Colon (tissue), 2 donors: ENCODE data around the gene PAEP.
"Not testable (repeated sequence)": the region's sequence is repeated elsewhere in the genome, so short reads cannot be mapped to it uniquely, and the experiment has no call there.

Source experiments
- FAIRE-seq: peaks from 2 replicates; lab custom pipeline; 2012; peaks lifted over from hg19 to GRCh38; lab: Jason Lieb, UNC
- donor health status: control.
- donor health status: control.

Gene PAEP

DNA sequence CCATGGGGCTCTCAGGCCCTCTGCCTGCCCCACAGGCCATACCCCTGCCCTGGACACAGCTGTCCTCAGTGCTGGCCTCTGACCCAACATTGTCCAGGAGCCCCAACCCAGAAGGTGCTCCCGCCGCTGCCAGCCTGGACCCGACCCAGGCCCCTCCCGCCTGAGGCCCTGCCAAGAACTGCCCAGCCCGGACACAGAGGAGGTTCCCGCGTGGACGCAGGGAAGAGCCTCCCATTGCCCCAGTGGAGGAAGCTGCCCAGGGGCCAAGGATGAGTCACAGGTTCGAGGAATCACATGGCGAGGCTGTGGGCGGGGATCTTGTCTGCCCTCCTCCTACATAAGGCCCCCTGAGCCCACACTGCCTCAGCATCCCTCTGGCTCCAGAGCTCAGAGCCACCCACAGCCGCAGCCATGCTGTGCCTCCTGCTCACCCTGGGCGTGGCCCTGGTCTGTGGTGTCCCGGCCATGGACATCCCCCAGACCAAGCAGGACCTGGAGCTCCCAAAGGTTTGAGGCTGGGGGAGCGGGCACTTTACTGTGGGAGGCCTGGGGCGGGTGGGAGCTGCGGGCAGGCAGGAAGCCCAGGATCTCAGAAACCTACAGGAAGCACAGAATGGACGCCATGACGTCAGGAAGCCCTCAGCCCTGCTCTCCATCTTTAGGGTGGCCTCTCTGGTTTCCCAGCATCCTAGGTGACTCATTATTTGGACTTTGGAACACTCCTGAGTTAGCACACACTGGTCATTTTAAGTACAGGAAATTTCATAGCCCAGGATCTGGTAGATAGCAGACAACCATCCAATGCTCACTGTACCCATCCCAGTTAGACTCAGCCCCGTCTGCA lies at the start of gene PAEP:
TSS of gene PAEP (plus strand) at position 366 of the 844 bp plus-strand sequence.
- no peak for FAIRE-seq

DNA sequence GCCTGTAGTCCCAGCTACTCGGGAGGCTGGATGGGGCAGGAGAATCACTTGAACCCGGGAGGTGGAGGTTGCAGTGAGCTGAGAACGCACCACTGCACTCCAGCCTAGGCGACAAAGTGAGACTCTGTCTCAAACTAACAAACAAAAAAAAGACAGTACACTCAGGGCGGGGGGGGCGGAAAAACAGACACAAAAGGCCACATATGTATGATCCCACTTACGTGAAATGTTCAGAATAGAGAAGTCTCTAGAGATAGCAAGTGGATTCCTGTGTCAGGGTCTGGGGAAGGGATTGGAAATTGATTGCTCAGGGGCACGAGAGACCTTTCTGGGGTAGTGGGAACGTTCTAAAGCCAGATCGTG lies 49.3 kb upstream of the PAEP start:
- no peak for FAIRE-seq

DNA sequence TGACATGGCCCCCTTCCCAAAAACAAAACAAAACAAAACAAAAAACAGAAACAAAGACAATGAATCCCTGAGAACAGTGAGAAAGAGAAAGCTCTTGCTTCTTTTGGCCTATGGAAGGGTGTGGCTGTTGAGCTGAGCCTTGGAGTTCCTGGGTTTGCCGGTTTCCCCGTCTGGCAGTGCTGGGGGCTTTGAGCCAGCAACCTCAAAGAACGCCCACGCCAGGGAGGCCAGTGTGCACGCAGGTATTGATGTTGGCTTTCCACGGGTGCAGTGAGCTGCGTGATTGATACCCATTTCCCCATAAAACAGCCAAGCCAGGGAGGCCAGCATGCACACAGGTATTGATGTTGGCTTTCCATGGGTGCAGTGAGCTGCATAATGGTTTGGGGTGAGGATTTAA lies 48.7 kb upstream of the PAEP start:
- FAIRE-seq: no peak

DNA sequence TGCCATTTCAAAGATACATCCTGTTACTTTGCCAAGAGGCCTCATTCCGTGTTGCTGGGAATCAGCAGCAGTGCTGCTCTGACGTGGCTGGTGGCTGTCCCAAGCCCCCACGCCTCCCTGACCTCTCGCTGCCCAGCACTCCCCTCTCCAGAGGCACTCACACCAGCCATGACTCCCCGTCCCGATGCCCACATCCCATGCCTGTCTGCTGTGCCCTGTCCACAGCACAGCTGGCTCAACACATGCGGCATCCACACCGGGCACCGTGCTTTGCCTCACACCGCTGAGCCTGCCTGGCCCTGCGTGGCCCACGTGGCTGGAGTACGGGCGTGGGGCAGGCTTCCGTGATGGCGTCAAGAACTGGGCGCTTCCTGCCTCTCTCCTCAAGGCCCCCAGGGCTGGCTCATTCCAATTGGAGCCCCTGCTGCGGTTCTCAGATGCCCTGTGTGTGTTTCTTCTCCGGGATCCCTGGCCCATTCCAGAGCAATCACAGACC lies 48.2 kb upstream of the PAEP start:
- no peak for FAIRE-seq

DNA sequence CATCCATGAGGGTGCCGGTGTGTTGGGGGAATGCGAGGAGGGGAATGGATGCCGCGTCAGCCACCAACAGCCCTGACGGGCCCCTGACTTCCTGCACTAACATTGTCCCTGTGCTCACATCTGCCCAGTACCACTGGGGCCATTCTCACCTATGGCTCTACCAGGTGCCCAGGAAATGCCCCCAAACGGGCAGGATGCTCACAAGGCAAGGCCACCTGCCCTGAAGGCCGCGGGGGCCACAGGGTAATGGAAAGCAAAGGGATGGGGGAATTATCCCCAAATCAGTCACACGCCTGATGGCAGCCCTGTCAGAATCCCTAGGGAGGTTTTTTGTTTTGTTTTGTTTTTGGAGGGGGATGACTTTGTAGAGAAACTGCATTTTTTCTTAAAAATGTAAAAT lies 47.6 kb upstream of the PAEP start:
- FAIRE-seq: not testable (repeated sequence)

DNA sequence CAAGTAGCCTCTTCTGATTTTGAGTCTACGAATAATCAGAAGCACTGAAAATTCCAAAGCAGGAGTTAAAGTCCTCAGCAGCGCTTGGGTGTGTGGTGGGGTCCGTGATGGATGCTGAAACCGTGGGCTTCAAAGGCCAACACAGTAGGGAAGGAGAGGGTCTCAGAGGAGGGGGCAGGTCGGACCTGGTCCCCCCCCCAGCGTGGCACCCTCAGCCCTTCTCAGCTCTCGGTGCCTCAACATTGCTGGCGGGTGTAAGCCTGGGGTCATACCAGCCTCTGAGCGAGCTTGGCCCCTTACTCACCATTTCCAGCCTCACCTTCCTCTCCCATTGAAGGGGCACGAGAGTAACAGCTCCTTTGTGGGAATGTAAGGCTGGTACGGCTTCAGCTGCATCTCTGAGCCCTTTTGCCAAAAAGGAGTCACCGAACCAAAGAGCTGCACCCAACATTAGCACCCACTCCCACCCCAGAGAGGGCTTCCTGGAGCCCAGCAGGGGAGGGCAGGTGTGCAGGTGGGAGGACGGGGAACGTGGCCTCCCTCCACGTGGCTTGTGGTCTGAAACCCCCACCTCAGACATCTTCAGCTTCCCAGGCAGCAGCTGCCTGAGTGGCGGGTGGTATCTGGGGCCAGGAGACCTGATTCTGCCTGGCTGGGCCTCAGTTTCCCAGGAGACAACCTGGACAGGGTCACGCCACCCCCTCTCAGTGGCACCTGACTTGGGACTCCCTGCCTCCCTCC lies 47.0 kb upstream of the PAEP start:
- no peak for FAIRE-seq

DNA sequence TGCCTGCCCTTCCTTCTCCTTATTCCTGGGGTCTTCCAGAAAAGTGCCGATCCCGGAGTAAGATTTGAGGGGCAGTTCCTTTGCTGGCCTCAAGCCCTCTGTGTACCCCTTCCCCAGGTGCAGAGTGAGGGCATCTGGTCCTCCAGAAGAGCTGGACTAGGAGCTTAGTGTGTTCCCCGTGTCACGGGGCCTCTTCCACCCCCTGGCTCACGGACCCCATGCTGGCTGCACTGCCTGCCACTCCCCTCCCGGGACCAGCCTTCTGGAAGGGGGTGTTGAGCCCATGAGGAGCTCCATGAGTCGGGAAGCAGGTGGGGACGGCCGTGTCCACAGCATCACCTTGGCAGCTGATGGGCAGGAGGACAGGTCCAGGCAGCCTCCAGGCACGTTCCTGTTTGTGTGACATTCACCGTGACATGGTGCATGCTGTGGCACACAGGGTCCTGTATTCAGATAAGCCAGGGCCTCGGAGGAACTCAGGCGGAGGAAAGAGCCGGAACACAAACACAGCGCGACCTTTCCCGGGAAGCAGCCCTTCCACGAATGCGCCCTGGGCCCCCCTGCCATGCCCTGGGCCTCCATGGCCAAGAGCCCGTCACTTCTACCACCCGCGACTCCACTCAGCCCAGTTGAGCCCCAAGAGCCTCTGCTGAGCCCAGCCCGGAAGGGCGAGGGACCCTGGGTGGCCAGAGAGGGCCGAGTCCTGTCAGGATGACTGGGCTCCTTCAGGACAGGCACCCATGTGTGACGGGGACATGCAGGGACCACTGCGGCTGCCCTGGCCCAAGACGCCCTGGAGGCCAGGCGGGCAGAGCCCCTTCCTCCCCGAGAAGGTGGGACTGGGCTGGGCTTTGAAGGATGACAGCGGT lies 46.2 kb upstream of the PAEP start:
- FAIRE-seq: no peak

DNA sequence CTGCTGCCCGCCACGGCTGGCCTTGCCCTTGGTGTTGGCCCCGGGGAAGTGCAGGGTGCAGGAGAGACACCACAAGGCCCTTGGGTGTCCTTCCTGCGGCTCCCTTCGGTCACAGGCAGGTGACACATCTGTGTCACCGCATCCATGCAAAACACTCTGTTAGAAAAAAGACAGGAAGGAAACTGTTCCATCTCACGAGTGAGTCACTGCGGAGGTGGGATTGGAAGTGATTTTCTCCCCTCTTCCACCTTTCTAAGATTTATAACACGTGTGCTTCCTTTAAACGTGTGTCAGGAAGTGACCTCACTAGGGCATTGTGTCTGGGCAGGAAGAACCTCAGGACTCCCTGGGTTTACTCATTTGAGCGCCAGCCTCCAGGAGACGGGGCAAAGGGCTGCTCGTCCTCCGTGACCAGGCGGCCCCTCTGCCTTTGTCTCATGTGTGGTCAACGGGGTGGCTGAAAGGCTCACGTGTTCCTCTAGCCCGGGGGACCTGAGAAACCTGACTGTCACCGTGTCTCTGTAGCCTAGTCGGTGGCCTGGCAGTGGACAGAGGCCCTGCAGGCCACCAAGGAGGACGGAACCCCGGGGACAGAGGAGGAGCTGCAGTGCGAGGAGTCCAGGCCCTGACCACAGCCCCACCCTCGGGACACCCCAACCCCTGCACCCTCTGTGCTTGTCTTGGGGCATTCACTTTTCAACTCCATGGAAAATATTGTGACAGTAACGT lies 45.3 kb upstream of the PAEP start:
- no peak for FAIRE-seq

DNA sequence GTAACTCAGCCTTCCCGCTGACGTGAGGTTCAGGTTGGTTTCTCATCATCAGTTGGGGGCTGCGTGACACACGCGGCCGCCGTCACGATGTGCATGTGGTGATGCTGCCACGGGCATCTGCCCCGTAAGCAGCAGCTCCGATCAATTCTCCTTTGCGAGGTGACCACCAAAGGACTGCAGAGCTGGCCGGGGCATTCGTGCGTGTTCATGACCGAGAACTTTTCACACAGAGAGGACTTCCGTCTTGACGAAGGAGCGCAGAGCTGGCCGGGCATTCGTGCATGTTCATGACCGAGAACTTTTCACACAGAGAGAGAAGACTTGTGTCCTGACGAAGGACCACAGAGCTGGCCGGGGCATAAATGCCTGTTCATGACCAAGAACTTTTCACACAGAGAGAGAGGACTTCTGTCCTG lies 44.1 kb upstream of the PAEP start:
- FAIRE-seq: no peak

DNA sequence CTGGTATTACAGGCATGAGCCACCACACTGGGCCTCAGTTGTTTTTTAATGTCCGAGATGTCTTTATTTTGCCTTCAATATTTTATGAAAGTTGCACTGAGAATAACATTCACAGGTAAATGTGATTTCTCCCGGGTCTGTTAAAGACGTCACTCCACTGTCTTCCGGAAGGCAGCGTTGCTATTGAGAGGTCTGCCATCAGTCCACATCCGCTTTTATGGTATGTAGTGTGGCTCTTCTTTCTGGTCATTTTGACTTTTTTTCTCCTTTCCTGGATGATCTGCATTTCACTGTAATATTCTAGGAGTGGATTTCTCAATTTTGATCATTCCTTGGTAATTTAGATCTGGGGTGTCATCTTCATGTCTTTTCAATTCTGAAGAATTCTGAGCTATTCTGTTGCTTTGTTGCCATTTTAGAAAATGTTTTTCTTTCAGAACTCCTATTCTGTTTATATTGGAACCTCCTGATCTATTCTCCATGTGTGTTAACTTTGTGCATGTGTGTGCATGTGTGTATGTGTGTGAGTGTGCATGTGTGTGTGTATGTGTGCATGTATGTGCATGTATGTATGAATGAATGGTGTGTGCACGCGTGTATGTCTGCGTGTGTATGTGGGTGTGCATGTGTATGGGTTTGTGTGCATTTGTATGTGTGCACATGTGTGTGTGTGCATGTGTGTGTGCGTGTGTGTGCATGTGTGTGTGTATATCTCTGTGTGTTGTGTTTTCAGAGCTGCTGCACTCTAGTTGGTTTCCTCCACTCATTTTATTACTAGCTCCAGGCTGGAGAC lies 42.2 kb upstream of the PAEP start:
- FAIRE-seq: no peak

DNA sequence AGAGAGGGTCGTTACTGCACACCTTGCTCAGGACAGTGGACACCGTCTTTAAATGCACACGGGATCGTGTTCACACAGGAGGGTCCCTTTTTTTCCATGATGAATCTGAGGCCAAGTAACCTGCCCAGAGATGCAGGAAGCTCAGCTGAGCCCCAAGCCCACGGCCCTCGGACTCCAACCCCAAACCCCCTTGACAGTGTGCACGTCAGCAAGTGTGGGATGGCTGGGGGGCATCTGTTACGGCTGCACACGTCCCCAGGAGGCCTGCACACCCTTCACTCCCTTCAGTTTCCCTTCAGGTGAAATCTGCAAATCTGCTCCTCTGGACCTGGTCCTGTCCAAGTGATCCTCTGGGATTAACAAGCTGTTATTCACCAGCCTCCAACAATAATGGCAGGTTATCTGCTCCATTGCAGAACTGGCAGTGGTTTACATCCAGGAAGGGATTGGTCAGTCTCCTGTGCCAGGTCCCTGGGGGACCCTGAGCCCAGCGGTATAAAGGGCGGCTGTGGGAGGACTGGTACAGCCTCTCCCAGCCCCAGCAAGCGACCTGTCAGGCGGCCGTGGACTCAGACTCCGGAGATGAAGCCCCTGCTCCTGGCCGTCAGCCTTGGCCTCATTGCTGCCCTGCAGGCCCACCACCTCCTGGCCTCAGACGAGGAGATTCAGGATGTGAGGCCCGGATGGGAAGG lies 40.5 kb upstream of the PAEP start, which contains the start of gene LCN1:
TSS of gene LCN1 (plus strand) at position 525 of the 692 bp plus-strand sequence. CDS start at position 583, 58 bp downstream.
- no peak for FAIRE-seq

DNA sequence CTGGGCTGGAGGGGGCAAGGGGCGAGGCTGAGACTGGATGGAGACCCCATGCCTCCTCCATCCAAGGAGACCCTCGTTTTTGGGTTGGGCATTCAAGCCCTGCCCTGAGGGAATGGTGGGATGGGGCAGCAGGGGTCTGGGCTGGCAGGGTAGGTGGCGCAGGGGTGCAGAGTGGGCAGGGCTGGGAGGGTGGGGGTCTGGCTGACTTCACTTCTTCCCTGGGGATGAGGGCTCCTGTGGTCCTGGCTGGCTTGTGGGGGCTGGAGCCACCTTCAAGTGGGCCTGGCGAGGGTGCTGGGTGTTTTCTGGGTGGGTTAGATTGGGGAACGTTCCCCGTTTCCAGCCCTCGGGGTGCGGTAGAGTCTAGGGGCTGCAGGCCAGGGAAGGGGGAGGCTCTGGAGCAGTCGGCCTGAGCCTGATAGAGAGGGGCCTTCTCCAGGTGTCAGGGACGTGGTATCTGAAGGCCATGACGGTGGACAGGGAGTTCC lies 39.9 kb upstream of the PAEP start:
- no peak for FAIRE-seq

DNA sequence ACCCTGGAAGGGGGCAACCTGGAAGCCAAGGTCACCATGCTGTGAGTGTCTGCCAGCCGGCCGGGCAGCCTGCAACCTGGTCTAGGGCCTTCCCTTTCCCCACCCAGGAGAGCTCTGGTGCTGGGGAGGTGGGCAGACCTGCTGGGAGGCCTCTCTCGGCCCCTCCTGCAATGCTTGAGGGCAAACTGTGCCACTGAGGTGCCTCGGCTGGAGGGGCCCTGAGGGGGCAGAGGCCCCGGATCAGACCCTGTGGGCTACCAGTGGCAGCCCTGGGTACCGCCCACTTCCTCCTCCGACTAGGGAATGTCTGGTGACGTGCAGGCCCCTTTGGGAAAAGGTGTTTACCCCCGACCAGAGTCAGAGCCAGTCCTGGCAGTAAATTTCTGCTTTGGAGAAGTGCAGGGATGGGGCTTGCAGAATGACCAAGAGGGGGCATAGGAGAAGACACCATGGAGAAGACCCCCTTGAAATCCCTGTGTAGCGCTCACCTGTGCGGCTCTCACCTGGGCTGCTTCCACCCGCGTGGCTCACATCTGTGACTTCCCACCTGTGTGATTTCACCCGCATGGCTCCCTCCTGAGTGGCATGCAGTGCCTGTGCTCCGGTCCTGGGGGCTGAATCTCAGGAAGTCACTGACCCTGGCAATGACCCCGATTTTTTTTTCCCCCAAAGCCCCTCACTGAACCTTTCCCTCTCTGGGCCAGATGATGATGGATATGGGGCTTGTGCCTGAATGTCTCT lies 39.2 kb upstream of the PAEP start:
- no peak for FAIRE-seq

DNA sequence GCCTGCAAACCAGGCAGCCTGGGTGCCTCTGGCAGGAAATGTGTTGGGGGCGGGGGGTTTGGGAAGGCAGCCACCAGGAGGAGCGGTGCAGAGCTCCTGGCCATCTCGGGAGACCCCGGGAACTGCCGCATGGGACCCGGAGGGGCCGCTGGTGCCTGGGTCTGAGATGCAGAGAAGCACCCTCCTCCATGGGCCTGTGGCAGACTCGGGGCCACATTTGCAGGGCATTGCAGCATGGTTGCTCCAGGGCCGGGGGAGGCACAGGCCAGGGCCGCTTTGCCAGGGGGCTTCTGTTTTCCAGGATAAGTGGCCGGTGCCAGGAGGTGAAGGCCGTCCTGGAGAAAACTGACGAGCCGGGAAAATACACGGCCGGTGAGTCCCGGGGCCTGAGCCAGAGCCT lies 38.6 kb upstream of the PAEP start:
- FAIRE-seq: no peak

DNA sequence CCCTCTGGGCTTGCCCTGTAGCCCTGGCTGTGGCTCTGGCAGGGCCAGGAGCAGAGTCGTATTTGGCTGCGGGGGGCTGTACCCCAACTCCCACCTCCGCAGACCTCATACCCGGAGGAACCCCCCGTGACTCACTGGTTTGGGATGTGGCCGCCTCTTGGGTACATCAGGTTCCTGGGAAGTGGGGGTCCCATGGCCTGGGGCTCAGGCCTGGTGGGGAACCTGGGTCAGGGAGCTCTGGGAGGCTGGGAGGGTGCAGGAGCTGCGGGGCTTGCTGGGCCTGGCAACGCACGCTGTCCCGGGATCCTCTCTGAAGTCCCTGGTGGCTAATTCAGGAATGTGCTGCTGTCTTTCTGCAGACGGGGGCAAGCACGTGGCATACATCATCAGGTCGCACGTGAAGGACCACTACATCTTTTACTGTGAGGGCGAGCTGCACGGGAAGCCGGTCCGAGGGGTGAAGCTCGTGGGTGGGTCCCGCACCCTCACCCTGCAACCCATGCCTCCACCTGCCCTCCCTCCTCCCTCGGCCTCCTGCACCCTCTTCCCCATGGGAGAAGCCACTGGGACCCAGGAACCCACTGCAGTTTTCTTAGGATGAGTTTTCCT lies 37.9 kb upstream of the PAEP start:
- no peak for FAIRE-seq

DNA sequence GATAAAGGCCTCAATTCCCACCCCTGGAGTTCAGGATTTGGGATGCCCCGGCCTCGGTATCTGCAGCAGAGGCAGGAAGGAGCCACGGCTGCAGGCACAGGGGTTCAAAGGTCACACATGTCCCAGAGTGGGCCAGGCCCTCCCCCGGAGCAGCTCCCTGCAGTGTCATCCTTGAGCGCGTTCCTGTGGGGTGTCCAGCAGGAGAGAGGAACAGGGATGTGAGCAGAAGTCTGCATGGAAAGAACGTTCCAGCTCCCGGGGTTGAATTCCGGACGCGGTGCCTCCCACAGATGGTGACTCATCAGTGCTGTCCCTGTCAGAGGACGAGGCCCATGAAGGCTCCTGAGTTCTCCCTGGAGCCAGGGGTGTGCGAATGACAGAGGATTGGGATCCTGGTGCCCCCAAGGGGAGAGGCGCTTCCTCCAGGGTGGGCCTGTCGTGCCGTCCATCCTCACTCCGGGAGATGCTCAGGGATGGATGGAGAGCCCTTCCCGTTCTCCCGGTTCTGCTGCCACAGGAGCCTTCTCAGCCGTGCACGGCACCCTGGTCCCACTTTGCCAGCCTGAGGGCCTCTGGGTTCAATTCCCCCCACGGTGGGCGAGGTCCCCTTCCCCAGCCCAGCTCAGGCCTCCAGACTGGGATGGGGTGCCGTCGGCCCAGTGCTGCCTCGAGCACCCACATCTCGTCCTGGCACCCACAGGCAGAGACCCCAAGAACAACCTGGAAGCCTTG lies 37.3 kb upstream of the PAEP start:
- no peak for FAIRE-seq

DNA sequence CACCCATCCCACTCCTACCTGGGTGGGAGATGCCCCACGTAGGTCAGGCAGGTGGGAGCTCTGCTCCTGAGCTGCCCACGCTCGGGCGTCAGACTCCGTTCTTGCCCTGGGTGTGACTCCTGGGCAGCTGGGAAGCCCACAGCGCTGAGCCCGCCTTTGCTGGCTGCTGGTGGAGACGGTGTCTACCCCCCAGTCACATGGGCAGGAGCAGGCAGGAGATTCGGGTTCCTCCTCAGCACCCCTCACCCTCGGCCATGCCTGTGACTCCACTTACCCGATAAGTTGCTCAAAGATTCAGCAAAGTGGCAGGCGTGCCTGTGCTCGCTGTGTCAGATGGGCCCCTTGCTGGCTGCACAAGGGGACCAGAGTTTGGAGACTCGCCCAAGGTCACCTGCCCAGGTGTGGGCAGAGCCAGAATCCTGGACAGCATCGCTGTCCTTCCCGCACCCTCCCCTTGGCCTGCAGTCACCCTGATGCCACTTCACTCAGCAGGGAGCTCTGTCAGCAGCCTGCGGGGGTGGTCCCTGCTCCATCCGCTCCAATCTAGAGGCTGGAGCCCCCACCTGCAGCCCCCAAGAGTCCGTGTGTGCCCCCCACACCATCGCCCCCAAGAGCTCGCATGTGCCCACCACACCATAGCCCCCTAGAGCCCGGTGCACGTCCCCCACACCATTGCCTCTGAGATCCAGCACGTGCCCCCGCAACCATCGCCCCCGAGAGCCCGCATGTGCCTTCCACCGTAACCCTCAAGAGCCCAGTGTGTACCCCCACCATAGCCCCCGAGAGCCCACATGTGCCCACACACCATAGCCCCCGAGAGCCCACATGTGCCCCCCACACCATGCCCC lies 36.1 kb upstream of the PAEP start:
- FAIRE-seq: no peak
